Endothelial cell of umbilical vein (primary cell): Measurements from ENCODE around the gene CPED1. TPM values are rescaled to one million over a fixed set of nuclear protein-coding genes. Genes with fewer than 3 reads are reported as not detected.

Experiments
- BruUV-seq: library from RNA; stranded (reverse); fragments of 400-500 nt; replicated peaks from 2 replicates; lab custom pipeline; 2021; lab: Mats Ljungman, UMichigan
- CTCF ChIA-PET: fragments of 300-600, 350-600 bp; sonication (Branson Sonifier 250); formaldehyde crosslinking; loops from one replicate; lab custom pipeline; 2021; ENCODE audit warnings: antibody characterized with exemption, inconsistent platforms; lab: Charles Lee
- POLR2A ChIA-PET: fragments of 300-600, 350-600 bp; sonication (Branson Sonifier 250); formaldehyde crosslinking; loops from one replicate; lab custom pipeline; 2021; ENCODE audit warnings: antibody characterized with exemption, inconsistent platforms; lab: Charles Lee
- DNase-seq: peaks from one replicate; pipeline ENCODE4 v3.0.0-alpha.2; 2011; ENCODE audit warnings: low read depth, low spot score
- FAIRE-seq: peaks from 2 replicates; lab custom pipeline; 2011; peaks lifted over from hg19 to GRCh38; lab: Jason Lieb, UNC
- H2AFZ ChIP-seq: 2 replicates; pipeline ENCODE4 v1.6.0; 2012; ENCODE audit warnings: low read depth, low read length, control low read depth, inconsistent platforms
- H3K27ac ChIP-seq: 2 replicates; pipeline ENCODE4 v1.5.1; 2011; ENCODE audit warnings: low read depth, mild to moderate bottlenecking, control low read depth, low read length, moderate library complexity; ENCODE audit not compliant: insufficient read depth
- H3K27me3 ChIP-seq, 2 experiments: 2 replicates each; pipeline versions ENCODE4 v1.6.0 to v1.6.1; 2011; ENCODE audit warnings: low read length in 2 of 2, mixed read lengths in 1 of 2; ENCODE audit not compliant: control insufficient read depth in 2 of 2, insufficient read depth in 2 of 2
- H3K36me3 ChIP-seq, 2 experiments: 2 replicates in 1 of 2; 3 replicates in 1 of 2; pipeline ENCODE4 v1.5.1; 2011; ENCODE audit warnings: low read length in 2 of 2, mild to moderate bottlenecking in 1 of 2, moderate library complexity in 1 of 2; ENCODE audit not compliant: control insufficient read depth in 2 of 2, insufficient read depth in 2 of 2; ENCODE audit errors: extremely low read depth in 1 of 2
- H3K4me1 ChIP-seq: 3 replicates; pipeline ENCODE4 v1.5.1; 2011; ENCODE audit warnings: mild to moderate bottlenecking, low read length; ENCODE audit not compliant: control insufficient read depth, insufficient read depth; ENCODE audit errors: extremely low read depth
- H3K4me2 ChIP-seq: 2 replicates; pipeline ENCODE4 v1.6.1; 2011; ENCODE audit warnings: low read length, control low read depth, mixed read lengths; ENCODE audit not compliant: insufficient read depth
- H3K4me3 ChIP-seq, 3 experiments: fragments of 200-600 bp in 1 of 3; sonication (generic), shearing (Covaris generic) in 1 of 3; replicated peaks in 1 of 3; 2 replicates each; pipeline ENCODE4 v1.5.1; 2011 to 2016; ENCODE audit warnings: control low read depth in 3 of 3, low read length in 3 of 3, mild to moderate bottlenecking in 2 of 3, inconsistent platforms in 1 of 3, low read depth in 1 of 3, moderate library complexity in 1 of 3; ENCODE audit not compliant: insufficient read depth in 1 of 3
- H3K79me2 ChIP-seq: 2 replicates; pipeline ENCODE4 v1.6.0; 2012; ENCODE audit warnings: low read length, inconsistent platforms; ENCODE audit not compliant: control insufficient read depth, insufficient read depth
- H3K9ac ChIP-seq: replicated peaks from 2 replicates; pipeline ENCODE3; 2011; ENCODE audit warnings: low read length, control low read depth; ENCODE audit not compliant: insufficient read depth; ENCODE audit errors: extremely low read depth
- H3K9me1 ChIP-seq: replicated peaks from 3 replicates; pipeline ENCODE4 v1.6.0; 2011; ENCODE audit warnings: mild to moderate bottlenecking, low read length; ENCODE audit not compliant: control insufficient read depth, insufficient read depth; ENCODE audit errors: extremely low read depth
- H3K9me3 ChIP-seq: replicated peaks from 2 replicates; pipeline ENCODE4 v1.5.1; 2012; ENCODE audit warnings: low read length, inconsistent platforms; ENCODE audit not compliant: control insufficient read depth, insufficient read depth
- H4K20me1 ChIP-seq: replicated peaks from 2 replicates; pipeline ENCODE3; 2011; ENCODE audit warnings: mild to moderate bottlenecking, low read length; ENCODE audit not compliant: control insufficient read depth, insufficient read depth; ENCODE audit errors: extremely low read depth
- EZH2 ChIP-seq: IDR thresholded peaks from 2 replicates; pipeline ENCODE4 v1.6.1; 2012; ENCODE audit warnings: borderline replicate concordance, low read depth, mild to moderate bottlenecking, moderate library complexity, low read length, inconsistent platforms; ENCODE audit not compliant: severe bottlenecking
- FOS ChIP-seq: IDR thresholded peaks from 2 replicates; pipeline ENCODE4 v1.6.1; 2011; ENCODE audit warnings: mild to moderate bottlenecking, low read length, moderate library complexity, borderline replicate concordance; ENCODE audit not compliant: insufficient read depth
- POLR2A ChIP-seq: IDR thresholded peaks from 2 replicates; pipeline ENCODE4 v1.6.1; 2012; ENCODE audit warnings: low read depth, mild to moderate bottlenecking, control low read depth, low read length
- dilution Hi-C: fragments of 300-500 bp; cut with MboI; formaldehyde crosslinking; loops from one replicate; pipeline ENCODE4 v1.15.0; 2019; ENCODE audit warnings: low sequenced_read_pairs; ENCODE audit not compliant: extremely low pct_ligation_motif_present
- intact Hi-C: fragments of 100-400 bp; cut with micrococcal nuclease; formaldehyde crosslinking; loops from one replicate; pipeline ENCODE4 v1.10.0; 2022
- polyA plus RNA-seq, 4 experiments: library from polyadenylated mRNA; depleted of rRNA in 3 of 4; stranded (reverse) in 3 of 4; unstranded in 1 of 4; fragments of >200 nt; gene quantifications; 2 replicates each; pipeline versions ENCODE4 v1.2.1 to v1.2.3, GENCODE V29; 2011 to 2012; ENCODE audit warnings: missing spikeins in 1 of 4
- total RNA-seq: library from RNA; stranded (reverse); gene quantifications from 2 replicates; pipeline ENCODE4 v1.2.3, GENCODE V29; 2021
- TF ChIP-seq, protein P1 (sequence below): IDR thresholded peaks from 2 replicates; pipeline ENCODE4 v1.6.1; 2011; ENCODE audit not compliant: insufficient read depth, insufficient read length
- TF ChIP-seq, protein P2 (sequence below), 2 donors: IDR thresholded peaks; 1 replicate in 1 of 2; 2 replicates in 1 of 2; pipeline ENCODE4 v1.5.1; 2011; ENCODE audit warnings: low read length in 2 of 2, mild to moderate bottlenecking in 2 of 2, moderate library complexity in 2 of 2, control low read depth in 1 of 2, inconsistent platforms in 1 of 2, low read depth in 1 of 2; ENCODE audit not compliant: insufficient read depth in 1 of 2; ENCODE audit errors: extremely low read depth in 1 of 2

CPED1 gene
- total and polyA plus RNA-seq, 2 donors (not counting 3 experiments of a cell fraction or from before 2014, with no cell fraction given): 0.22 to 3.0 TPM

DNA sequence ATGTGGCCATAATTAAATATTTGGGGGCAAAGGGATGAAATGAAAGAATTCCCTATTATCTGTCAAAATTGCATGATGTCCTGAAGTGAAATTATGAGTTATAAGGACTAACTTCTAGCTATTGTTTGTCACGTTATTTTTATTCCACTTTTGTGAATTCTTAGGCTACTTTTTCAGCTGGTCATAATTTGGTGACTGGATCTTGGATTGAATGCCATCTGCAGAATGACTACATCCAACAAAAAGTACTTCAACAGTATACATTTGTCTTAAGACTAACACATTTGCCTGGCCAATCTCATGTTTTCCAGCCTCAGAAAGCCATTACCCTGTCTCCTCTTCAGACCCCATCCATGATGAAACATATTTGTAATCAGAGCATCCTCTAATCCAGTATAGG lies 292.1 kb downstream of the CPED1 start:
- Histone ChIP-seq H3K27ac (no peak overlapping the region), H3K79me2 (no peaks in the 10 kb centered on the region), H3K4me3 (no peak overlapping the region), H2AFZ (no peak overlapping the region), H3K9me1 (no peaks in the 10 kb centered on the region), H3K9ac (no peak overlapping the region), H3K36me3 (no peaks in the 10 kb centered on the region), H3K4me2 (no peak overlapping the region), H3K4me1 (no peaks in the 10 kb centered on the region), H3K27me3 (no peaks in the 10 kb centered on the region), H4K20me1 (no peaks in the 10 kb centered on the region), H3K9me3 (no peaks in the 10 kb centered on the region)
- intact Hi-C loops: no loop called here
- CTCF ChIA-PET: no interaction called here
- TF ChIP-seq, protein P1, sequence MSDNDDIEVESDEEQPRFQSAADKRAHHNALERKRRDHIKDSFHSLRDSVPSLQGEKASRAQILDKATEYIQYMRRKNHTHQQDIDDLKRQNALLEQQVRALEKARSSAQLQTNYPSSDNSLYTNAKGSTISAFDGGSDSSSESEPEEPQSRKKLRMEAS: no peak
- TF ChIP-seq POLR2A: no peak
- no peak for TF ChIP-seq FOS
- no TSS peak for BruUV-seq
- dilution Hi-C loops: no loop called here
- no peak for FAIRE-seq
- DNase-seq: no peak
- POLR2A ChIA-PET: no interaction called here

DNA sequence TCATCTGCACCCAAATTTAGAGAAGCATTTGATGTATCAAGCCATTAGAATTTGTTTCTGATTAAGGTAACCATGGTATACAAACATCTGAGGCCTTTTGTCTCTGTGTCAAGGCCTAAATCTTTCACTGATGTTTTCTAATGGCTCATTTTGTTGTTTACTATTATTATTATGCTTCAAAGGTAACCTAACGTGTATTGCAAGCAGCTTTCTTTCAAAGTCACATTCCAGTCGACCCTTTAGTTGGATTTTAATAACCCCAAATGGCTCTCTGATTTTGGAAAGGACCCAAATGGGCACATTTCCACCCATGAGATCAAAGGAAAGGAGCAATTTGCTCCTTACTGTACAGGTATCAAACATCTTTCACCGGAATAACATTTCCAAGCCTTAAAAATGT lies 293.6 kb downstream of the CPED1 start:
- Histone ChIP-seq H3K4me2 (no peak overlapping the region), H3K27me3 (no peaks in the 10 kb centered on the region), H3K4me3 (no peak overlapping the region), H2AFZ (no peak overlapping the region), H3K9me3 (no peaks in the 10 kb centered on the region), H3K9me1 (no peaks in the 10 kb centered on the region), H4K20me1 (no peaks in the 10 kb centered on the region), H3K36me3 (no peaks in the 10 kb centered on the region), H3K9ac (no peak overlapping the region), H3K79me2 (no peaks in the 10 kb centered on the region), H3K27ac (no peak overlapping the region), H3K4me1 (no peaks in the 10 kb centered on the region)
- CTCF ChIA-PET: no interaction called here
- dilution Hi-C loops (no loop called here), intact Hi-C loops (no loop called here)
- DNase-seq (no peak), FAIRE-seq (no peak)
- BruUV-seq: no TSS peak
- TF ChIP-seq, protein P1: no peak
- TF ChIP-seq, protein P2, sequence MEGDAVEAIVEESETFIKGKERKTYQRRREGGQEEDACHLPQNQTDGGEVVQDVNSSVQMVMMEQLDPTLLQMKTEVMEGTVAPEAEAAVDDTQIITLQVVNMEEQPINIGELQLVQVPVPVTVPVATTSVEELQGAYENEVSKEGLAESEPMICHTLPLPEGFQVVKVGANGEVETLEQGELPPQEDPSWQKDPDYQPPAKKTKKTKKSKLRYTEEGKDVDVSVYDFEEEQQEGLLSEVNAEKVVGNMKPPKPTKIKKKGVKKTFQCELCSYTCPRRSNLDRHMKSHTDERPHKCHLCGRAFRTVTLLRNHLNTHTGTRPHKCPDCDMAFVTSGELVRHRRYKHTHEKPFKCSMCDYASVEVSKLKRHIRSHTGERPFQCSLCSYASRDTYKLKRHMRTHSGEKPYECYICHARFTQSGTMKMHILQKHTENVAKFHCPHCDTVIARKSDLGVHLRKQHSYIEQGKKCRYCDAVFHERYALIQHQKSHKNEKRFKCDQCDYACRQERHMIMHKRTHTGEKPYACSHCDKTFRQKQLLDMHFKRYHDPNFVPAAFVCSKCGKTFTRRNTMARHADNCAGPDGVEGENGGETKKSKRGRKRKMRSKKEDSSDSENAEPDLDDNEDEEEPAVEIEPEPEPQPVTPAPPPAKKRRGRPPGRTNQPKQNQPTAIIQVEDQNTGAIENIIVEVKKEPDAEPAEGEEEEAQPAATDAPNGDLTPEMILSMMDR (IDR thresholded peaks at IDR 0.05; ENCODE audit: extremely low read depth in 1 of 2, insufficient read depth in 1 of 2, low read depth in 1 of 2, low read length in 2 of 2): no peak
- no peak for TF ChIP-seq EZH2
- POLR2A ChIA-PET: no interaction called here
